IPS DF 4.7 (cell line): ENCODE results near the gene FILIP1L.

Source experiments
- DNase-seq: peaks from one replicate; pipeline ENCODE4 v3.0.0-alpha.2; 2013; ENCODE audit warnings: low spot score; ENCODE audit errors: extremely low read depth

Gene FILIP1L

DNA sequence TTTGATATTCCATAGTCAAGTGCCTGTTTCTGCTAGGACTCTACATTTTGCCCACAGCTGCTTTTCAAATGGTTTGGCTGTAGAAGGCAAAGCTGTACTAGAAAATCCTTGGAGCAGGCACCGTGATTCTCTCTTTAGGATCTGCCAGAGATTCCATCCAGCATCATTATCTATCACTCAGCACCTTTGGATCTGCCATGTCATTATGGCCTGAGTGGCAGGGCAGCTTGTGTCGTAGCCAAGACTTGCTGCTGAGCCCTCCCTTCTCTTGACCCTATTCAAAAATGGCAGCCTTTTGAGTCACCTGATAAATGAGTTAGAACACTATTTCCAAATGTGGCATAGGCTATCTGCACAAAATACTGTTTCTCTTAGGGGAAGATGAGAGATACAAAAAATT, 304.7 kb downstream of the FILIP1L start:
- DNase-seq = no peak

DNA sequence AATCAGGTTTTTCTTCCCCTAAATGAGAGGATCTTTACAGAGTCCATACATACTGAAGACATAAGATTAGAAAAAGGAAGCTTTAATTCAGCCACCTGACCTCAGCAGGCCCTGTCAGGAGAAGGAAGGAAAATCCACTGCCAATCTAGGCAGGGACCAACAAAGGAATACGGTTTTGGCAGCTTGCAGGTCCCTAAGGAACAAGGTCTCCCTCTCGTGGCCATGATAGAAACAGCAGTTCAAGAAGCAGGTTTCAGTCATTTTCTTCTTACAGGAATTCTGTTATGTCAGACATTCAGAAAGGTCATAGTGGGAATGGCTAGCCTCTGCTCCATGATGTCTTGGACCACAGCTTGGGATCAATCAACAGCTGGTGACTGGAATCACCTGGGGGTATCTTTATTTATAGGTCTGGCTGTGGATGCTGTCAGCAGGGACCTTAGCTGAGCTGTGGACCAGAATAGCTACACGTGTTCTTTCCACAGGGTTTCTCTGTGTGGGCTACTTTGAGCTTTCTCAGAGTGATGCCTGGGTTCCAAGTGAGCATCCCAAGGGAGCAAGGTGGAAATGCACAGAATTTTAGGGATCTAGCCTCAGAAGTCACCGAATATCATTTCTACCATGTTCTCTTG, 306.0 kb downstream of the FILIP1L start:
- DNase-seq = no peak

DNA sequence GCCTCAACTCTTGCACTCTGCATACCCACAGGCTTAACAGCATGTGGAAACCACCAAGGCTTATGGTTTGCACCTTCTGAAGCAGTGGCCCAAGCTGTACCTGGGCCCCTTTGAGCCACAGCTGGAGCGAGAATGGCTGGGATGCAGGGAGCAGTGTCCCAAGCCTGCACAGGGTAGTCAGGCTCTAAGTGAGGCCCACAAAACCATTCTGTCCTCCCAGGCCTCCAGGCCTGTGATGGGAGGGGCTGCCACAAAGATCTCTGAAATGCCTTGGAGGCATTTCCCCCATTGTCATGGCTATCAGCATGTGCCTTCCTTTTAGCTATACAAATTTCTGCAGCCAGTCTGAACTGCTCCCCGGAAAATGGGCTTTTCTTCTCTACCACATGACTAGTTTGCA, 309.1 kb downstream of the FILIP1L start:
- DNase-seq = no peak

DNA sequence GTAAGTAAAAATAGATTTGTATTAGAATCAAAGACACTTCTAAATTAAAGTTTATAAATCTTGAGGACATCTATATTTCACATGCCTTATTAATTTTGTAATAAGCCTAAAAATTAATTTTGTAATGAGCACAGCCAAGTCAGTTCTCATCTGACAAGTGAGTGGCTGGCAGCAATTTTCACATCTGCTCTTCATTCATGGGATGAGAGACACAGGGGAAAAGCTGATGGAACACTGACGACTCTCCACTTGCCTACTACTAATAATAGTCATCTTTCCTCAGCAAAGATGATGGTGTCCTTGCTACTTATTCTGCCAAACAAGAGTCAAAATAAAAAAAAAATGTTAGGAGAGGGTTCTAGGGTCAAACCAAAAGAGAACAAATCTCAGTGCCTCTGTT, 311.0 kb downstream of the FILIP1L start:
- no peak for DNase-seq

DNA sequence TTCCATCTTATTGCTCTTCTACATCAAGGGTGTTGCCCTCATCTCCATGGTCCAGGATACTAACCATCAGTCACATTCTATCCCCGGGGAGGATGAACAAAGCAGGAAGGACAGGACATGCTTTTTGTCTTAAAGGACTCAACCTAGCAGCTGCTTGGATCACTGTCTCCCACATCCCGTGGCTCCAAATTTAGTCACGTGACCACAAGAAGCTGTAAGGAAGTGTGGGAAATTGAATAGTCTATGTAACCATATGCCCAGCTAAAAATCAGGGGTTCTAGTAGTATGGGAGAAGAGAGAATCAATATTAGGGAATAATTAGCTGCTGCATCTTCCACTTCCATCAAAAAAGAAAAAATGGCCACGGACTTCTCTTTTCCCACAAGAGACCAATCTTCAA, 314.9 kb downstream of the FILIP1L start:
- DNase-seq = no peak

DNA sequence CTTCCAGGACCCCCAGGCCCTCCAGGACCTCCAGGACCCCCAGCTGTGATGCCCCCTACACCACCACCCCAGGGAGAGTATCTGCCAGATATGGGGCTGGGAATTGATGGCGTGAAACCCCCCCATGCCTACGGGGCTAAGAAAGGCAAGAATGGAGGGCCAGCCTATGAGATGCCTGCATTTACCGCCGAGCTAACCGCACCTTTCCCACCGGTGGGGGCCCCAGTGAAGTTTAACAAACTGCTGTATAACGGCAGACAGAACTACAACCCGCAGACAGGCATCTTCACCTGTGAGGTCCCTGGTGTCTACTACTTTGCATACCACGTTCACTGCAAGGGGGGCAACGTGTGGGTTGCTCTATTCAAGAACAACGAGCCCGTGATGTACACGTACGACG, 318.7 kb downstream of the FILIP1L start:
- DNase-seq = no peak

DNA sequence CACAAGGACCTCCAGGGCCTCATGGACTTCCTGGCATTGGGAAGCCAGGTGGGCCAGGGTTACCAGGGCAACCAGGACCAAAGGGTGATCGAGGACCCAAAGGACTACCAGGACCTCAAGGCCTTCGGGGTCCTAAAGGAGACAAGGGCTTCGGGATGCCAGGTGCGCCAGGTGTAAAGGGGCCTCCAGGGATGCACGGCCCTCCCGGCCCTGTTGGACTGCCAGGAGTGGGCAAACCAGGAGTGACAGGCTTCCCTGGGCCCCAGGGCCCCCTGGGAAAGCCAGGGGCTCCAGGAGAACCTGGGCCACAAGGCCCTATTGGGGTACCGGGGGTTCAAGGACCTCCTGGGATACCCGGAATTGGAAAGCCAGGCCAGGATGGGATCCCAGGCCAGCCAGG, 319.8 kb downstream of the FILIP1L start:
- DNase-seq = no peak

DNA sequence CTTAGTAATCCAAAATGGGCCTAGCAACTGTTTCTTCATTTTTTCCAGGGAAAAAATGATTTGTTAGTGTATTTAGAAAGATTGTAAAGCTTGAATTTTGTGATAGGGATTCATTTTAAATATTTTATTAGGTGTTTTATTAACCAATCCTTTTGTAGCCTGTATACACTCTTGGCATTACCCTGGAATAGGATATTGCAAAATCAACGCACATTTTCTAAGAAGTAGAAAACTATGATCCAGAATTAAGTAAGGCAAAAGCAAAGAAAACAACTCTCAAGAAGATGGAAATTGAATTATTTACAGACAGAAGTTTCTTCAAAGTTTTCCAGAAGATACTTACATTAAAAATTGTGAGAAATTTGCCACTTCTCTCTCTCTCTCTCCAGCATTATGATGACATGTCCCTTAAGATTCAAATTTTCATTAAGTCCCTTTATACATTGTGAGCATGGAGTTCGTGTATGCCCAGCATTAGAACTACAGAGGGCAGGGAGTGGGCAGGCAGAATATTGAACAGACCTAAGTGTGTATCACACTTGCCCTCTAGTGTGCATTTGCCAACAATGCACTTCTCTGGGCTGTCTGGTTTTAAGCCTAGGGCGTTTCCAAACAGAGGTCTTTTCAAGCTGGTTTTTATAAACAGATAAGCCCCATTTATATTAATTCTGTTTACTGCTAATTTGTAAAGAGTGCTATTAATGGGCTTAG, 325.1 kb downstream of the FILIP1L start:
- DNase-seq = no peak
